NCI-H526 treated with DMSO at 0.1 percent for 48 hours (cell line): ENCODE data around the gene NDRG2.
"Not testable (repeated sequence)": the region's sequence is repeated elsewhere in the genome, so short reads cannot be mapped to it uniquely, and the experiment has no call there.

ENCODE experiments used
- DNase-seq: peaks from one replicate; lab custom pipeline; 2025; lab: John Stamatoyannopoulos, UW

Gene NDRG2

DNA sequence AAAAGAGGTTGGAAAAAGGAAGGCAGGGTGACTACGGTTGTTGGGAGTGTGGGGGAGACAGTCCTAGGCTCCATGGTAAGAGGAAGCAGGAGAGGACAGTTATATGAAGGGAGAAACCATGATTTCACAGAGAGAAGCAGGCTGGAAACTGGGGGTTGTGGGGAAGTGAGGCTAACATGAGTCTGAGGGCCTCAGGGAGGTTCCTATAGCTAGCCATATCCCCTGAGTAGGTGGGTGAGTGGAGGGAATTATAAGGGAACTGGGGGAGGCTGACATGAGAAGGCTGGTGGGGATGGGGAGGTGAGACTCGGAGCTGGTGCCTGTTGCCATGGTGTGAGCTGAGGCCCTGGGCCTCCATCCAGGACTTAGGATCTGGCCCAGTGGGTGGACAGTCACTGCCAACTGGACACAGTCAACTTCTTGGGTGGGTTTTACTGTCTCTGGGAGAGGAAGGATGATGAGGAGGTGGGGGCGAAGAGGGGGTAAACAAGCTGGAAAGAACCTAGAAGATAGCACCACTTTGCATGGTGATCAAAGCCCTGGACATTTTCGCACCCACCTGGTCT lies 8.4 kb upstream of the NDRG2 start:
- no peak for DNase-seq

DNA sequence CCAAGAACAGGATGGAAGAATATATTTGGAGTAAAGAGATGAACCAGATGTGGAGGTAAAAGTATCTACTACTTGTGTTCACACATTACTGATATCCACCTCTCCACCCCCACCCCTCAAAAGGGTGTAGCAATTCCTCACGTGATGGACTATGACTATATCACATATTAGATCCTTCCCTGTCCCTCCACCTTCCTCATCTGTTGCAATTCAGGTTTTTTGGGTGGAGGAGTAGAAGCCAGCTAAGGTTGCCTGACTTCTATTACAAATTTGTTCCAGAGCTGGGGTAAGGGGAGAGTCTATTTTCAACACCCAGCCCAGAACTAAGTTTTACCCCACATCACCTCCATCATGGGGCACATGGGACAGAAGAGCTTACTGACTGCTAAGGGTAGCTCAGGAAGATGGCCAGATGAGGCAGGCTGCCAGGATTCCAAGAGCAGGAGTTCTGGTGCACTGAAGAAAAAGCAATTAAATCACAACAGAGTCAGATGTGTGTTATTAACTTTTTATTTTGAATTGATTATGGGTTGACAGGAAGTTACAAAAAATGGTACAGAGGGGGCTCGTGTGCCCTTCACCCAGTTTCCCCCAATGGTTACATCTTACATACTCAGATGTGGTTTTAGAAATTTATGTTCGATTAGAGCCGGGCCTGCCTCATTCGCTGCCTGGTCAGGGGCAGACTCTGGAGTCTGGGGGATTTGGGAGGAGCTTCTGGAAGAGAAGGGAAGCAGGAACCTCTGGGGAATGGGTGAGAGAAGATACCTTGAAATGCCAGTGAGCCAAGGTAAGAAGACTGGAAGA lies 7.7 kb upstream of the NDRG2 start:
- DNase-seq = no peak

DNA sequence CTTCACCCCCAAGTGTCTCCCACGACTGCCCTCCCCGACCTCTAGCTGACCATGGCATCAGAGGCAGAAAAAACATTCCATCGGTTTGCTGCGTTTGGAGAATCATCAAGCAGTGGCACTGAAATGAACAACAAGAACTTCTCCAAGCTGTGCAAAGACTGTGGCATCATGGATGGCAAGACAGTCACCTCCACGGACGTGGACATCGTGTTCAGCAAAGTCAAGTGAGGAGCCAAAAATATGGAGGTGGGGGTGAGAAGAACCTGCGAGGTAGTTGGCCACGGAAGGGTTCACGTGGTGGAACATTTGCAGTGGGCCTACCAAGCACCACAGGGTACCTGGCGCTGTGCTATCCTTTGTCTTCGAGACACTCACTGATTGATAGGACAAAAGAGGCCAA lies 5.7 kb upstream of the NDRG2 start:
- DNase-seq = no peak

DNA sequence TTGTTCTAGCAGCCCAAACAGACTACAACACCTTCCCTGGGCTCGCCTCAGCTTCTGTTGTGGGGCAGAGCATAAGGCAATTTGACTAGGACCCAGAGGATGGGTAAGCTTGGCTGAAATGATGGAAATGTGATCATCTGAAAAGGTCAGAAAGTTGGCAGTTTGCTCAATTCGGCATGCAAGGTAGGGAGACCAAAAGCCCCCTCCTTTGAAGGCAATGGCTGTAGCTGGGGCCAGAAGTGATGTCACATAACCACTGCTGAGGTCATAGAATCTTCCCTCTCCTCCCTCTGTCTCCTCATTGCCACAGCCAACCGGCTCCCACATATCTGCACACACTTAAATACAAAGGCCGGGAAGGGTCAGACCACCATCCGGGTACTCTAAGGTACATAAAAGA lies 5.1 kb upstream of the NDRG2 start, which contains the start of gene TPPP2:
TSS of gene TPPP2 (plus strand) at position 301 of the 400 bp plus-strand sequence. CDS start 365 bp downstream, outside the sequence.
- DNase-seq = no peak

DNA sequence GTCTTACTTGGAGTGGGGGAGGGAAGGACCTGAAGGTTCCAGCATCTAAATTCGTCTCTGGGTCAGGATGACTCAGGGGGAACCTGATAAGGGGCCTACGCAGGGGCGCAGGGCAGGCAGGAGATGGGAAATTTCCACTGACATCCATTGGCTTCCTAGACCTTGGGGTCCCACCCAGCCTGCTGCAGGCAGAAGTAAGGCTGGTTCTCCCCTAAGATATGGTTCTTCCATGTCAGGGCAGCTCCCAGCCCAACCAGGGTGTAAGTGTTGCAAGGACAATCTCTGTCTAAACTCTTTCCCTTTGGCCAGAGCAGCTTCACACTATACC lies 2.1 kb upstream of the NDRG2 start:
- no peak for DNase-seq

DNA sequence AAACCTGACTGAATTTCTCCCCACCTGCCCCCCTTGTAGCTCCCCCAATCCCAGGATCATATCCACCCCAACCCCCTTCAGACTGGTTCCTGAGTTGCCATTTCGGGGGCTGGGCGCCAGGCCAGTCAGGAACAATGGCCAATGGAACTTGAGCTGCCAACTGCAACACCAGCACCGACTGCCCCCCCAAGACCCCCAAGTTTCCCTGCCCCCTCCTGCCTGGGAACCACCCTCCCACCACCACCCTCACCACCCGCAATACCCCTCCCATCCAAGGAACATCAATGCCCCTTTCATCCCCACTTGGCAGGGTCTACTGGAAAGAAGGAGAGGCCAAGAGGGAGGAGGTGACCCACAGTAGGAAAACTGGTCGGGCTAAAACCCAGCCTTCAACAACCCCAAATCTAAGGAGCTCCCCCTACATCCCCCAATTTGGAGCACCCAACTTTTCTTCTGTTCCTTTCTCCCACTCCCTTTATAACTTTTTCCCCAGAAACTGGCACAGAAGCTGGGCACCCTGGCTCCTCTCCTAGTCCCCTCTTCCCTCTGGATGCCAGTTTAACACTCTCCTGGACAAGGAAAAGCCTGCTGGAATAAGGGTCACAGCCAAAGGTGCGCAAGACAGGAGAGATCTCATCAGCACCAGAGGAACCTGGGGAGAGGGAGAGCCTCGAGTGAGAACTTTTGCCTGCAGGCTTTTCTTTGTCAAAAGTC lies 1.6 kb upstream of the NDRG2 start:
- no peak for DNase-seq

DNA sequence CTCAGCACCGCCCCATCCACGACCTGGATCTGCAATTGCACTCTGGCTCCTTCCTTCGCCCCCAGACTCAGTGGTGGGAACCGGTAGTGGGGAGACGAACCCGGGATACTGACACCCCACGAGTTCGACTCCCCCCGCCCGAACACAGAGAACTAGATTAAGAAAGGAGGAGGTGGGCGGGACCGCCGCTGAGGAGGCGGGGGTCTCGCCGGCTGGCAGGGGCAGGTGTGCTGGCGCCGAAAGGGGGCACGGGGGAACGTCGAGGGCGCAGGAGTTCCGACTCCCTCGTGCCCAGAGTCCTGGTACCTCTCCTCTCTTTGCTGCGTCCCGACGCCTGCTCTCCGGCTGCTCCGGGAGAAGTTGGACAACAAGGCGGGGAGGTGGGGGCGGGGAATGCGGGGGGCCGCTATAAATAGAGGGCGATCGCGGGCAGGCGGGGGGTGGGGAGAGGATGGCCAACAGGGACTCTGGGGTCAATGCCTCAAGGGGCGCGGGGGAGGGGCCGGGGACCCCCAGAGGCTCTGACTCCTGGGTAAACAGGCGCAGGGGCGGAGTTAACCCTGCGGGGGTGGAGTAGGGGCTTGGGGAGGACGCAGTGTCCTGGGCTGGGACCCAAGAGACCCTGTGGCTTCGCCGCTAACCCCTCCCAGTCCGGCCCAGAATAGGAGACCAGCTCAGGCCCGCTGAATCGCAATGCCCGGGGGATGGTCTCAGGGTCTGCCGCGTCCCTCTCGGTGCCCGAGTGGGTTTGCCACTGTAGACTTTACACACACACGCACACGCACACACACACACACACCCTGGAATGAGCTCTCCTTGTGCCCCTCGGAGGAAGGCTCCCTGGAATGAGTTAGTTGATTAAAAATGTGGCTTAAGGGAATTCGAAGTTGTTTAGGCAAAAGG lies 761 bp upstream of the NDRG2 start:
- DNase-seq = no peak

DNA sequence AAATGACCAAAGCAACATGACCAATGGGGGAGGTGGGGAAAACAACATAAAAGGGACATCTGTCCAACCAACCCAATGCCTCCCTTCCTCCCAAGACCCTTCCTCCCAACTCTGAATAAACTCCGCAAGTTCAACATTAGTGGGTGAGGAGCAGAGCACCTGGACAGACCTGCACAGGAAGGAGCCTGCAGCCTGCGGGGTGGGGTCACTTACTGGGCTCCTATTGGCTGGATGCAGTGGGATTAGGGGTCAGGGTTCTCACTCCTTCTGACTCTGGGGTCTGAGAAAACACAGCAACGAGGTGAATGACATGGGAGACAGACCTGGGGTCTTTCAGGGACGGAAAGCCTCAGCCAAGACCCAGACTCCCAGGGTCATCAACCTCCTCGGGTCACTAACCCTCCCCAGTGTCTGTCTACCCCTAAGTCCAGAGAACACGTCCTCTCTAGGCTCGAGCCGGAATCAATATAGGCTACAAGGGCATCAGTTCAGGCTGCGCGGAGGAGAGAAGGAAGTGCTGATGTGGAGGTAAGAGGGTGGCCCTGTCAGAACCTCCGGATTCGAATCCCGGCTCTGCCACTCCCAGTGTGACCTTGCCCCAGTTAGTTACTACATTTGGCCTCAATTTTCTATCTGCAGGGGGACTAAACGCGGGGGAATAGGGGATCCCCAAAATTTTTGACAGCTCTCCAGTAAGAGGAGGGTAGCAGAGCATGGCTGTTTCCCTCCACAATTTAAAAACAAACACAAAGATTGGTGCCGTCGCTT lies 860 bp downstream of the NDRG2 start:
- no peak for DNase-seq

DNA sequence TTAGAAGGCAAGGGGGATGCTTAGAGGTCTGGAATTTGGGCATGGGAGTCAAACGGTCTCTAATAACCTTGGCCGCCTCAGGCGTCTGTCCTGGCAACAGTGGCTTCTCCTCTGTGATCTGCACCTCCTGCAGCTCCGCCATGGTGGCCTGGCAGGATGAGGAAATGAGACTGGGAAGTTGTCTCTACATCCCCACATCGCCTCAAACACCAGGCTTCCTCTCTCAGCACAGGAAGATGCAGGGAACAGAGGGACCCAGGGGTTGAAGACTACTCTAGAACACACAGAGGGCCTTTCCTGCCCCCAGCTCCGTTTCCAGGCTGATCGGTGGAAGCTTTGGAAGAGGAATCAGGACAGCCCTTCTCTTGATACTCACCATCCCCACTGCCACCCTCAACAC lies 1.7 kb downstream of the NDRG2 start:
- DNase-seq = no peak

DNA sequence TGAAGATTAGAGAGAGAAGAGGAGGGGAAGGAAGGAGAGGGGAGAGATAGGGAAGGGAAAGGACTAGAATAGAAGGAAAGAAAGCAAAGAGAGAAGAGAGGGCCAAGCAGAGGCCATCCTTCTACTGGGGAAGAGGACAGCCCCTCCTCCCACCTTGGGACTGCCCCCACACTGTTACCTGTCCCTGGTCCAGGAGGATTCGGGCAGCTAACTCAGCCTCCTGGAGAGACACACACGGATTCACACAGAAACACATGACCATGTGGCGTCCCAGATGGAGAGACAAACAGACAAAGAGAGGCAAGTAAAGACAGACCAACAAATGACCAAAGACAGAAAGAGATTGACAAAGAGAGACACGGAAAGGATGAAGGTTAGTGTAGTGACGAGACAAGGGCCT lies 2.2 kb downstream of the NDRG2 start:
- no peak for DNase-seq

DNA sequence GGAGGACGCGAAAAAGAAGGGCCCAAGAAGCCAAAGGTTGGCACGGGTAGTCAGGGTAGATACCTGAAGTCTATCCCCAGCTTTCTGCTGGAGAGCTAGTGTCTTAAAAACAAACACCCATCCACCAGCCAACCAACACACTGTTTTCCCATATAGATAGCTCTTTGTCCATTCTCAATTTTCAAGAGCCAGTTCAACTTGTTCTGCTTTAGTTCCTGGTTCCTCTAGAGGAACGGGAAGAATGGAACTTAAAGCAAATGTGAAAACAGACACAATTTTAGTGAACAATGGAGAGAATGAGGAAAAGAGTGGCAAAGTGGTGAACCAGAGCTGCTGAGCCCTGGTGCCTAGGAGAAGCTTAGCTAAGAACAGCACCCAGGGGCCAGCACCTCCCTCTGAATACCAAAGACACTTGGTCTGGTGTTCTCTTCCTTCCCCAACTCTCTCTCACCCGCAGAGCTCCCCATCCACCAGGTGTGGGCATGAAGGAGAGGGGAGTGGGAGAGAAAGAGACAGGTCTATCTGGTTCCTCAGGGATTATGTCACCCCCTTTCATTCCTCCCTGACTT lies 3.8 kb downstream of the NDRG2 start:
- DNase-seq = no peak

DNA sequence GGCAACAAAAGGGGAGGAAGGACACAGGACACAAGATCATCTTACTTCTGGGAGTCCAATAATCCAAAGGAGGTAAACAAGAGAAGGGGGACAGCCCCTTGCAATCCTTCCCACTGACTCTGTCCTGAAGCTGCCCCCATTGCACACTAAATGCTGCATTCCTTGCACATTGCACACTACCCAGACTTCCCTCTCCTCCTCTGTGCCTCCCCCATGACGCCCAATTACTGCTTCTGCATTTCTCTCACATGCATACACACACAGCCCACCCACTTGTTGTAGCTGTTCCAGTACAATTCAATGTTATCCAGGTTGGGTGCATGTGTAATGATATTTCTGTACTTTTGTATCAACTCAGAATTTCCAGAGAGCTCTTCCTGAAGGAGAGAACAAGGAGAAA lies 5.5 kb downstream of the NDRG2 start:
- DNase-seq = no peak

DNA sequence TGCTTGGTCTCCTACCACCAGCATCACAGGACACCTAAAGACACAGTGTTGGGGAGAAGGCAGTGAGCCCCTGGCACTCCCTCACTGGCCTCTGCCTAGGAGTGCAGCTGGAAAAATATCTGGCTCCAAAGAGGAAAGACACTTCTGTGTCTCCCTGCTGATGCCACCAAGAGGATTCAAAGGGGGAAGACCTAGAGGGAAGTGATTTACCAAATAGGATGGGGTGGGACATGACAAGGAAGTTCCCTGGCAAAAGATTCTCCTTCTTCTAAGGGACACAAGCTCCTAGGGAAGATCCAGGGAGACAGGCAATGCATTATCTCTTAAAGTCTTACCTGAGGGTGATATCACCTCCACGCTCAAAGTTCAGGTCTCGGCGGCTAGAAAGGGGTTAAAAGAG lies 6.1 kb downstream of the NDRG2 start:
- no peak for DNase-seq

DNA sequence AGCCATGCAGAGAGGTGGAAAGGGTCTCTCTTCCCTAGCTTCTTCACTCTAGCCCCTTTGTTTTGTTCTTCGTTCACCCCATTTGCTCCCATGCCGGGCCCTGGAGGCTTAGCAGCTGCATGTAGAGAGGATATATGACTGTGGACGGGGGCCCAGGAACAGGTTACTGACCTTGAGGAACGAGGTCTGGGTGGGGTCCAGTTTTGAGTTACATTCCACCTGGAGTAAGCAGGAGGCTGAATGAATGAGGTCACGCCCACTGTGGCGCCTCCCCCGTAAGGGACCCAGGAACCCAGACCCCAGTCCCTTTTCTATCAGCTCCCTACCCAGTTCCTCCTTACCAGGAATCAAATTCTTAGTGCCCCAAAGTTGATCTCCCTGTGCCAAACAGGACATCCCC lies 6.6 kb downstream of the NDRG2 start:
- DNase-seq = no peak

DNA sequence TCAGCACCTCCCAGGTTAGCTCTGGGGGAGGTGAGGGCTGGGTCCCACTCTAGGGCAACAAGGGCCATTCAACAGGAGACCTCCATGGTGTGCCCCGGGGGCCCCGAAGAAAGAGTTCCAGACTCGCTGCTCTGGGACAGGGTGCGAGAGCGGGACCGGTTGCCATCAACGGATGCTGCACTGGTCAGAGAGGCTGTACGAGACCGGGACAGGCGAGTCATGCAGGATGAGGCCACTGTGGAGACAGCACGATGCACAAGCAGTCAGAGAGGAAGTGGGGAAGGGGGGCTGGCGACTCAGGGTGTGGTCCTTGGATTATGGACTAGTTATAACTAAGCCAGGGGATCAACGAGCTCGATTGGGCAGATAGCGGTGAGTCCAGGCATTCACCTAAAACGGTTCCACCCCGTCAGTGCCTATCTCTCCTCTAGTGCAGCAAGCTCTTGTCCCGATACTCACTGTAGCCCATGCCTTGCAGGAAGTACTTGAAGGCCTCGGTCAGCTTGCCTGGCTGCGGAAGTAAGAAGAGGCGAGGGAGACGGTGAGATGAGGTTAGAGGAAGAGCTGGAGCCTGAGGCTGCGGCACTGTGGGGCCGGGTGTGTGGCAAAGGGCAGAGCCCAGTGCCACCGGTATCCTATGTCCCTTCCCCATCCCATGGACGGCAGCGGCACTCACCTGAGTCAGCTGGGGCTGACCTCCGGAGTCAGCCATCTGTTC lies 7.2 kb downstream of the NDRG2 start:
- no peak for DNase-seq

DNA sequence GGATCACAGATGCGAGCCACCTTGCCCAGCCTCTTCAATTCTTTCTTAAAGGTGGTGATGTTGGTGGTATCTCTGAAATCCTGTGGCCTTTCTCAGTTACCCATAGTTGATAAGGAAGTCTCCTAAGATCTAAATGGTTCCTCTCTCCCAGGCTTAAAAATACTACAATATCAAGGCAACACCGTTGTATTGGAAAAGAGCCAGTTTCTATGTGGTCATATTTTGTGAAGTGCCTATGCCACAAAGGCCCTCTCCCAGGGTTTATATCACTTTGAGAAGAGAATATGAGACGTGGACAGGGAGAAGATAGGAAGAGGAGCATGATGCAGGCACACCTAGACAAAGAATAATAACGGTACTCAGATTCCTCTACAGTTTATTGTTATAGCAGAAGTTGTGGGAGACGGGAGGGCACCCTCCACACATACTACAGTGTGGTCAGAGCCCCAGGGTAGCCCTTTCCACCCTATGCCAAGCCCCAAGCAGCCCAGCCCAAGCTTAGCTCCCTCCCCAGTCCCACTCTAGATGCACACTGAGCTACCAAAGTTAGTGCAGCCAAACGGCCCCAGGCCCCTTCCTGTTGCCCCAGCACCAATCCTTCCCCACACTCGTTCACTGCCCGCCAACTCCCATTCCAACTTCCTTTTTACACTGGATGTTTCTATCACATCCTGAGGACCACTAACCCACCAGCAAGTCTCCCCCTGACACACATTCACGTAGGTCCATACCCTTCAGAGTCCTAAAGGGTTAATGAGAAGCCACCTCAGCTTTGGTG lies 8.3 kb downstream of the NDRG2 start:
- DNase-seq = no peak

DNA sequence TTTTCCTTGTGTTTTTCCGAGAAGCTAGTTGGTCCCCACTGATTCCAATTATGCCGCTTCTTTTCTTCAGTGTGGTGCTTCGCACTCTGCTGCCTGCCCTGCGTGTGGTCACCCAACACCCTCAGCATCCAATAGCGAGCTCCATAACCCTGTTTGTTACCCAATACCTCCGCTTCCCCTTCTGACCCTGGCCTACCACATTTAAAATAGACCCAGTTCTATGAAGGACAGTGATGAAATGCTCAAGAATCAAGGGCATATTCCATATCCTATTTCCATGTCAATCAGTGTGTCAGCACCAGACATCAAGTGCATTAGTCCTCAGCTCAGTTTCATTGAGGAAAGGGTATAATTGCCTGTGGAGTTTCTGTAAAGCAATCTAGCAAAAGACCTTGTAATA lies 9.5 kb downstream of the NDRG2 start:
- no peak for DNase-seq

DNA sequence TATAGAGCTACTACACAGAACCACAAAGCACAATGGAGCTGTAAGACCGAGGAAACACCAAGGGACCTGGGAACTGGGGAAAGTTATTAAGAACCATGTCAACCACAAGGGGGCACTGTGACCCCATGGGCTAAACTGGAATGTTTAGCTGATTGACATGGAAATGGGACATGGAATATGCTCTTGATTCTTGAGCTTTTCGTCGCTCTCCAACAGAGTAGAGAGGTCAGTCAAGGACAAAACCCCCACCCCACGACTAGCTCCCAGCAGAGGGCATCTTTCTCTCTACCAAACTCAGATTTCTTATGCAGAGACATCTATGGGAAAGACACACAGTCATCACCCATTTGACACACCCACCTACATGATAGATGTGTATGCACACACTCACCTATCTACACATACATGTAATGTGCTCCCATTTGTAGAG lies 10.1 kb downstream of the NDRG2 start:
- peak; percentile 57 for DNase-seq

DNA sequence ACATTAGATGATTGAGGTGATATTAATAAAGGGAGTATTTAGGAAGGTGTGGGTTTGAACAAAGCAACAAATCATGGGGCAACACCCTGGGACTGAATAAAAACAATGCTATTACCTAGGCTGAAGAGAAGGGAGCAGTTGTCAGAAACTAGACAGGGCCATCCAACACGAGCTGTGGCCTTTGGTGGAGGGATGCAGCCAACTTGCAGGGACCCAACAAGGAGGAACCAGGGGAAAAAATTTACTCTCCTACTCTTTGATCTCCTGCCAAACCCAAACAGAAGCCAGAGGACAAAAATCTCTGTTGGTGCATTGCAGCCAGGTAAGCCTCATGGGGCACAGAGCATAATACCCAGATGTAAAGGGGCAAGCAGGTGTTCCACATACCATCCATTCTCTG lies 13.7 kb downstream of the NDRG2 start:
- no peak for DNase-seq

DNA sequence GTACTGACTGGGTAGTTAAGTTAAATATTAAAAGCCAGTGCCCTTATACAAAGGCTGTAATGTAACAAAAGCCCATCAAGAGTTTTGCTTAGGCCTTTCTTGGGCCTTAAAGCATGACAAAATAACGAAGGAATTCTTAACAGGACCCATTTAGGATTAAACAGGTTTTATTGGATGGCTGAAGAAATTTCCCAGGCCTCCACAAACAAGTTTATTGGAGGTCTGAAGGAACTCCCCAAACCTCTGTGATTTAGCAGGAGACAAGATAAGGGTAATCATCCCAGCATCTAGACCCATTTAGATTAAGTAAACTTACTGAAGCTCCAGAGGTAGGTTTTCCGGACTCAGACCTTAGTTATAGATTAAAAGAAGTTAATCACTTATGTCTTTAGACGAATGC lies 15.1 kb downstream of the NDRG2 start:
- DNase-seq = not testable (repeated sequence)
